22Rv1 (cell line): ENCODE data around the gene RBM6.

Experiments used
- ZFX ChIP-seq: fragments of 450-650 bp; IDR thresholded peaks from 2 replicates; pipeline ENCODE4 v1.6.1; 2017; ENCODE audit warnings: antibody characterized with exemption, borderline replicate concordance
- TF ChIP-seq, protein P1 (sequence below): fragments of 450-650 bp; IDR thresholded peaks from 2 replicates; pipeline ENCODE4 v1.5.1; 2017; ENCODE audit warnings: mild to moderate bottlenecking

- TF ChIP-seq, protein P1, sequence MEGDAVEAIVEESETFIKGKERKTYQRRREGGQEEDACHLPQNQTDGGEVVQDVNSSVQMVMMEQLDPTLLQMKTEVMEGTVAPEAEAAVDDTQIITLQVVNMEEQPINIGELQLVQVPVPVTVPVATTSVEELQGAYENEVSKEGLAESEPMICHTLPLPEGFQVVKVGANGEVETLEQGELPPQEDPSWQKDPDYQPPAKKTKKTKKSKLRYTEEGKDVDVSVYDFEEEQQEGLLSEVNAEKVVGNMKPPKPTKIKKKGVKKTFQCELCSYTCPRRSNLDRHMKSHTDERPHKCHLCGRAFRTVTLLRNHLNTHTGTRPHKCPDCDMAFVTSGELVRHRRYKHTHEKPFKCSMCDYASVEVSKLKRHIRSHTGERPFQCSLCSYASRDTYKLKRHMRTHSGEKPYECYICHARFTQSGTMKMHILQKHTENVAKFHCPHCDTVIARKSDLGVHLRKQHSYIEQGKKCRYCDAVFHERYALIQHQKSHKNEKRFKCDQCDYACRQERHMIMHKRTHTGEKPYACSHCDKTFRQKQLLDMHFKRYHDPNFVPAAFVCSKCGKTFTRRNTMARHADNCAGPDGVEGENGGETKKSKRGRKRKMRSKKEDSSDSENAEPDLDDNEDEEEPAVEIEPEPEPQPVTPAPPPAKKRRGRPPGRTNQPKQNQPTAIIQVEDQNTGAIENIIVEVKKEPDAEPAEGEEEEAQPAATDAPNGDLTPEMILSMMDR: no peak
- TF ChIP-seq ZFX: no peak
Measured at GRCh38 chr3:49910409-49911123, 29.4 kb upstream of the RBM6 start.
